A549 (cell line): ENCODE results near the gene PAIP2B. TPM values are rescaled to one million over a fixed set of nuclear protein-coding genes. Genes with fewer than 3 reads are reported as not detected.
A peak's percentile ranks its signal among the peaks of the same experiment; 100 is the strongest.
"Not testable (repeated sequence)": the region's sequence is repeated elsewhere in the genome, so short reads cannot be mapped to it uniquely, and the experiment has no call there.

Source experiments
- ATAC-seq, 2 experiments: fragments of 200-7000 bp in 1 of 2; fragments of >200 bp in 1 of 2; cut with Nextera tagmentation in 1 of 2; cut with Tn5 transposase in 1 of 2; 3 replicates each; pipeline versions ENCODE4 v1.8.0 to v1.9.1; 2018 to 2020; ENCODE audit warnings: mild to moderate bottlenecking in 1 of 2, moderate library complexity in 1 of 2
- CTCF ChIA-PET: fragments of 300-600 bp; sonication (Branson Sonifier 250); formaldehyde crosslinking; extraction: SDS; loops from one replicate; lab custom pipeline; 2021; ENCODE audit warnings: antibody characterized with exemption, inconsistent platforms; lab: Yijun Ruan, JAX
- POLR2A ChIA-PET: fragments of 350-600 bp; formaldehyde crosslinking; extraction: SDS; loops from one replicate; lab custom pipeline; 2021; ENCODE audit warnings: antibody characterized with exemption, inconsistent platforms; lab: Yijun Ruan, JAX
- DNase-seq, 2 experiments: peaks; one replicate each; pipeline versions ENCODE4 v3.0.0 to v3.0.0-alpha.2; 2011 to 2016; ENCODE audit warnings: low read depth in 1 of 2, low spot score in 1 of 2
- FAIRE-seq: peaks from 2 replicates; lab custom pipeline; 2011; peaks lifted over from hg19 to GRCh38; lab: Jason Lieb, UNC
- H3K27ac ChIP-seq, 2 experiments: fragments of >200 bp; sonication (Bioruptor Twin); formaldehyde crosslinking; 3 replicates each; pipeline ENCODE4 v1.5.1; 2016 to 2017
- H3K4me1 ChIP-seq: fragments of >200 bp; sonication (Bioruptor Twin); formaldehyde crosslinking; 3 replicates; pipeline ENCODE4 v1.6.1; 2016
- H3K4me2 ChIP-seq: fragments of >200 bp; sonication (Bioruptor Twin); formaldehyde crosslinking; 3 replicates; pipeline ENCODE4 v1.6.1; 2016
- H3K4me3 ChIP-seq: fragments of >200 bp; sonication (Bioruptor Twin); formaldehyde crosslinking; 3 replicates; pipeline ENCODE4 v1.5.1; 2016
- H3K9me3 ChIP-seq: fragments of >200 bp; sonication (Bioruptor Twin); formaldehyde crosslinking; 3 replicates; pipeline ENCODE4 v1.6.1; 2016
- BHLHE40 ChIP-seq: IDR thresholded peaks from 2 replicates; pipeline ENCODE4 v1.6.1; 2012; ENCODE audit warnings: low read depth, low read length, inconsistent platforms
- CBX8 ChIP-seq: fragments of 200-600 bp; sonication (generic); IDR thresholded peaks from 2 replicates; pipeline ENCODE4 v1.6.1; 2016
- CHD2 ChIP-seq: fragments of 150-350 bp; IDR thresholded peaks from 2 replicates; pipeline ENCODE4 v1.6.1; 2014; ENCODE audit warnings: low read length; ENCODE audit not compliant: partially characterized antibody
- EP300 ChIP-seq, 2 experiments: fragments of >200 bp; sonication (Bioruptor Twin); formaldehyde crosslinking; IDR thresholded peaks; 2 replicates in 1 of 2; 3 replicates in 1 of 2; pipeline ENCODE4 v1.6.1; 2016 to 2017
- ESRRA ChIP-seq: fragments of 150-350 bp; IDR thresholded peaks from 2 replicates; pipeline ENCODE4 v1.6.1; 2014; ENCODE audit warnings: mild to moderate bottlenecking, low read length, borderline replicate concordance
- FOSL2 ChIP-seq, 2 experiments: fragments of 450-650 bp in 1 of 2; fragments of >200 bp in 1 of 2; sonication (Bioruptor Twin) in 1 of 2; formaldehyde crosslinking; IDR thresholded peaks; 2 replicates each; pipeline versions ENCODE4 v1.5.0 to v1.6.1; 2016 to 2020; ENCODE audit warnings: mild to moderate bottlenecking in 1 of 2, moderate library complexity in 1 of 2
- FOXS1 ChIP-seq: fragments of 250-450 bp; sonication (Bioruptor Pico); IDR thresholded peaks from 2 replicates; pipeline ENCODE4 v1.5.0; 2020; ENCODE audit warnings: mild to moderate bottlenecking, moderate library complexity
- GATA3 ChIP-seq: IDR thresholded peaks from 2 replicates; pipeline ENCODE4 v1.6.1; 2012; ENCODE audit warnings: borderline replicate concordance
- HDAC2 ChIP-seq: fragments of 200-600 bp; sonication (generic); IDR thresholded peaks from 2 replicates; pipeline ENCODE4 v1.6.1; 2016
- HEYL ChIP-seq: fragments of 250-450 bp; sonication (Bioruptor Pico); IDR thresholded peaks from 2 replicates; pipeline ENCODE4 v1.8.0; 2021; ENCODE audit warnings: mild to moderate bottlenecking, moderate library complexity
- HOXB5 ChIP-seq: fragments of 250-450 bp; sonication (Bioruptor Pico); IDR thresholded peaks from 2 replicates; pipeline ENCODE4 v1.5.0; 2020; ENCODE audit warnings: mild to moderate bottlenecking, moderate library complexity
- JUN ChIP-seq, 2 experiments: fragments of >200 bp; sonication (Bioruptor Twin); formaldehyde crosslinking; IDR thresholded peaks; 2 replicates in 1 of 2; 3 replicates in 1 of 2; pipeline ENCODE4 v1.6.1; 2016 to 2017
- KDM1A ChIP-seq: fragments of 200-600 bp; sonication (generic); IDR thresholded peaks from 2 replicates; pipeline ENCODE4 v1.6.1; 2016; ENCODE audit warnings: low read depth, mild to moderate bottlenecking
- KDM5A ChIP-seq: fragments of 200-600 bp; sonication (generic); IDR thresholded peaks from 2 replicates; pipeline ENCODE4 v1.6.1; 2016; ENCODE audit warnings: antibody characterized with exemption, mild to moderate bottlenecking
- NFE2L2 ChIP-seq: fragments of 150-350 bp; conservative IDR thresholded peaks from 2 replicates; pipeline ENCODE4 v1.6.1; 2014; ENCODE audit warnings: low read length
- NR3C1 ChIP-seq: fragments of >200 bp; sonication (Bioruptor Twin); formaldehyde crosslinking; IDR thresholded peaks from 3 replicates; pipeline ENCODE4 v1.6.1; 2017
- POLR2AphosphoS2 ChIP-seq: conservative IDR thresholded peaks from 2 replicates; pipeline ENCODE4 v1.6.1; 2012; ENCODE audit warnings: low read length, improper control_type of control experiment, inconsistent platforms
- RCOR1 ChIP-seq: fragments of 150-350 bp; IDR thresholded peaks from 2 replicates; pipeline ENCODE4 v1.6.1; 2014; ENCODE audit warnings: antibody characterized with exemption, low read length, low read depth
- RNF2 ChIP-seq: fragments of 200-600 bp; sonication (generic); IDR thresholded peaks from 2 replicates; pipeline ENCODE4 v1.6.1; 2016; ENCODE audit warnings: low read depth, mild to moderate bottlenecking, antibody characterized with exemption, moderate library complexity, borderline replicate concordance
- SMC3 ChIP-seq: fragments of >200 bp; sonication (Bioruptor Twin); formaldehyde crosslinking; IDR thresholded peaks from 3 replicates; pipeline ENCODE4 v1.6.1; 2018; ENCODE audit warnings: inconsistent platforms
- ZC3H11A ChIP-seq: fragments of 450-650 bp; IDR thresholded peaks from 2 replicates; pipeline ENCODE4 v1.6.1; 2014; ENCODE audit warnings: antibody characterized with exemption, mild to moderate bottlenecking
- ZFP36 ChIP-seq: fragments of 450-650 bp; IDR thresholded peaks from 2 replicates; pipeline ENCODE4 v1.6.1; 2014; ENCODE audit warnings: borderline replicate concordance; ENCODE audit not compliant: partially characterized antibody
- WGBS: methylation state at CpG from one replicate; pipeline ENCODE4 v1.1.6; 2017; ENCODE audit errors: missing lambda C conversion rate; 5-methylcytosine and 5-hydroxymethylcytosine counted together
- polyA plus RNA-seq, 4 experiments: library from polyadenylated mRNA; depleted of rRNA in 3 of 4; stranded (reverse); fragments of >200 nt; fragmentation: RNase III in 1 of 4; extraction: RNeasy Plus Mini Kit Qiagen cat#74134 plus additional on column Dnase treatment in 1 of 4; gene quantifications; 2 replicates in 3 of 4; 3 replicates in 1 of 4; pipeline ENCODE4 v1.2.3, GENCODE V29; 2011 to 2017
- TF ChIP-seq, protein P1 (sequence below): IDR thresholded peaks from 2 replicates; pipeline ENCODE4 v1.6.1; 2012
- TF ChIP-seq, protein P2 (sequence below): fragments of 200-600 bp; sonication (generic); IDR thresholded peaks from 2 replicates; pipeline ENCODE4 v1.6.1; 2016; ENCODE audit warnings: antibody characterized with exemption, mild to moderate bottlenecking, moderate library complexity
- TF ChIP-seq, protein P3 (sequence below): fragments of 250-450 bp; sonication (Bioruptor Pico); IDR thresholded peaks from 2 replicates; pipeline ENCODE4 v1.5.0; 2020; ENCODE audit warnings: low read depth, mild to moderate bottlenecking, moderate library complexity
- TF ChIP-seq, protein P4 (sequence below): fragments of 250-450 bp; sonication (Bioruptor Pico); IDR thresholded peaks from 2 replicates; pipeline ENCODE4 v1.5.0; 2021; ENCODE audit warnings: mild to moderate bottlenecking, moderate library complexity, borderline replicate concordance

The PAIP2B gene
- polyA plus RNA-seq, 2 of the 4 experiments (the other 2 are of a cell fraction): 0.70 to 0.84 TPM

DNA sequence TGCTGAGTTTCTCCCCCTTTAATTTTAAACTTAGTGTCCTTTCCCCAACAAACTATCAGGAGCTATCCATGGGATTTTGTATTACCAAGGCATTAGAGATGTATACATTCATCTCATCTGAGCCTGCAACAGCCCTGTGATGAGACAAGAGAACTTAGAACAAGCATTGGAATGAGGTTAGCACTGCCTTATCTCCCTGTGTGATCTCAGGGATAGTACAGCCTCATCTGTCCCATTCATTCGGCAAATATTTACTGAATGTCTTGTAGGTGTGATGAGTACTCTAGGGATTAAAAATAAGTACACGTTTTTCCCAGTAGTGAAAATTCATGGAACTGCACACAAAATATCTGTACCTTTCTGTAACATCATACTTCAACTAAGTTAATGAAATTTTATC lies 45.6 kb downstream of the PAIP2B start:
- Histone ChIP-seq H3K4me2 (no peak overlapping the region), H3K4me1 (peaks cover 4% of the 10 kb centered on the region; the same call in 1 of the 3 replicates)
- peak in 1 of 2 experiments; percentile 45; a peak in 3 of 6 replicates for ATAC-seq
- CTCF ChIA-PET: interaction anchor here (1.2 to 1.6 kb wide), 2 partner anchors 10 to 24 kb away, joined by 3 to 7 read pairs; no protein-coding TSS in a partner anchor
- TF ChIP-seq GATA3 (peak; percentile 57; the same call in 1 of the 2 replicates), BHLHE40 (no peak)
- TF ChIP-seq, all 56 proteins: peak for 1
- no peak overlapping the region; a peak in 1 of 6 replicates for H3K27ac ChIP-seq
- no peak overlapping the region for H3K4me3 ChIP-seq
- DNase-seq (peak in 1 of 2 experiments; percentile 21), FAIRE-seq (no peak)
- H3K9me3 ChIP-seq: no peaks in the 10 kb centered on the region
- WGBS: 18% methylated on average over 2 of the region's 2 CpGs
- POLR2A ChIA-PET: no interaction called here

DNA sequence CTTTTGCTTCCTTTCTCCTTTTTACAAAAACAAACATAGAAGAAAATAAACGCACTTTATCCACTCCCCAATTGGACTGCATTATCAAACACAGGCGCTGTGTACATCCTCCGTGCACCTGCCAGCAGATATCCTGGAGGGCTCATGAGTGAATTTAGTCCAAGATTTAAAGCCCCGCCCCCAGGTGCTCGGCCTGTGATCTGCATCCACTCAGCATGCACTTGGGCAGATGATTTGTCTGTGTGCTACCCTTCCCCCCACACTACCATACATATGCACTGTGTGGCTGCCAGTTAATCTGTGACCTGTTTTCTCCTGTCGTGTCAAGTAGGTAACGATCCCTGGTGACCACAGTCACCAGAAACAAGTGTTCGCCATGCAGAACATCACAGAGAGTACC lies 48.1 kb downstream of the PAIP2B start:
- CTCF ChIA-PET: interaction anchor here (1.2 kb wide), 1 partner anchor 10 kb away, joined by 4 read pairs; no protein-coding TSS in a partner anchor

DNA sequence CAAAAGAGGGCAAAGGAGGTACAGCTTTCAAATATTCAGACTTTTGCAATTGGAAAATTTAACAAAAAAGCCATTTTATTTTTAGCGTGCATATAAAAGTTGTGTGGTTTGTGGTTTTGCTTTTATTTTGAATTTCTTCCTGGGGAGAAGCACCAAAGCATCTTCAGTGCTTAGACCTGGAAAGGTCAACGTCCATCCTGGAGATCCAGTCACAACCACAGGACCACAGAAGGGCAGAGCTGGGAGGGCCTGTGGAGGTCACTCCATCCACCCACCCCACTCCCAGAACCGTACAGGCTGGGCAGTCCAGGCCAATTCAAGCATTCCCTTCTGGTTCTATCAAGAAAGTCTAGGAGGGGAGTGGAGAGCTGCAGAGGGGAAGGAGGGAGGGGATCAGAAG lies 52.7 kb downstream of the PAIP2B start:
- CTCF ChIA-PET: interaction anchor here (0.9 to 3.3 kb wide), 4 partner anchors 16 to 287 kb away, joined by 3 to 16 read pairs (median 5); no protein-coding TSS in a partner anchor
- POLR2A ChIA-PET: no interaction called here
- ATAC-seq (no peak; a peak in 1 of 6 replicates), DNase-seq (no peak)
- H3K9me3 ChIP-seq: no peaks in the 10 kb centered on the region
- TF ChIP-seq, protein P1, sequence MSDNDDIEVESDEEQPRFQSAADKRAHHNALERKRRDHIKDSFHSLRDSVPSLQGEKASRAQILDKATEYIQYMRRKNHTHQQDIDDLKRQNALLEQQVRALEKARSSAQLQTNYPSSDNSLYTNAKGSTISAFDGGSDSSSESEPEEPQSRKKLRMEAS: no peak
- no peak for TF ChIP-seq ZFP36
- no peak for TF ChIP-seq NFE2L2
- no peak for TF ChIP-seq HEYL (CRISPR knock-in tag)
- TF ChIP-seq CBX8: no peak
- TF ChIP-seq, protein P2, sequence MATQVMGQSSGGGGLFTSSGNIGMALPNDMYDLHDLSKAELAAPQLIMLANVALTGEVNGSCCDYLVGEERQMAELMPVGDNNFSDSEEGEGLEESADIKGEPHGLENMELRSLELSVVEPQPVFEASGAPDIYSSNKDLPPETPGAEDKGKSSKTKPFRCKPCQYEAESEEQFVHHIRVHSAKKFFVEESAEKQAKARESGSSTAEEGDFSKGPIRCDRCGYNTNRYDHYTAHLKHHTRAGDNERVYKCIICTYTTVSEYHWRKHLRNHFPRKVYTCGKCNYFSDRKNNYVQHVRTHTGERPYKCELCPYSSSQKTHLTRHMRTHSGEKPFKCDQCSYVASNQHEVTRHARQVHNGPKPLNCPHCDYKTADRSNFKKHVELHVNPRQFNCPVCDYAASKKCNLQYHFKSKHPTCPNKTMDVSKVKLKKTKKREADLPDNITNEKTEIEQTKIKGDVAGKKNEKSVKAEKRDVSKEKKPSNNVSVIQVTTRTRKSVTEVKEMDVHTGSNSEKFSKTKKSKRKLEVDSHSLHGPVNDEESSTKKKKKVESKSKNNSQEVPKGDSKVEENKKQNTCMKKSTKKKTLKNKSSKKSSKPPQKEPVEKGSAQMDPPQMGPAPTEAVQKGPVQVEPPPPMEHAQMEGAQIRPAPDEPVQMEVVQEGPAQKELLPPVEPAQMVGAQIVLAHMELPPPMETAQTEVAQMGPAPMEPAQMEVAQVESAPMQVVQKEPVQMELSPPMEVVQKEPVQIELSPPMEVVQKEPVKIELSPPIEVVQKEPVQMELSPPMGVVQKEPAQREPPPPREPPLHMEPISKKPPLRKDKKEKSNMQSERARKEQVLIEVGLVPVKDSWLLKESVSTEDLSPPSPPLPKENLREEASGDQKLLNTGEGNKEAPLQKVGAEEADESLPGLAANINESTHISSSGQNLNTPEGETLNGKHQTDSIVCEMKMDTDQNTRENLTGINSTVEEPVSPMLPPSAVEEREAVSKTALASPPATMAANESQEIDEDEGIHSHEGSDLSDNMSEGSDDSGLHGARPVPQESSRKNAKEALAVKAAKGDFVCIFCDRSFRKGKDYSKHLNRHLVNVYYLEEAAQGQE: no peak
- TF ChIP-seq FOXS1 (CRISPR knock-in tag): no peak
- TF ChIP-seq, all 56 proteins: peak for 0
- 44% methylated on average over 3 of the region's 3 CpGs for WGBS
- Histone ChIP-seq H3K27ac (no peak overlapping the region), H3K4me2 (no peak overlapping the region), H3K4me1 (no peaks in the 10 kb centered on the region), H3K4me3 (no peak overlapping the region)
- FAIRE-seq: no peak

More for the DNA sequence above, 48.1 kb downstream of the PAIP2B start:
- H3K4me2 ChIP-seq, FAIRE-seq, H3K9me3 ChIP-seq, POLR2A ChIA-PET, H3K4me1 ChIP-seq, H3K27ac ChIP-seq, ATAC-seq, H3K4me3 ChIP-seq, DNase-seq: not testable (repeated sequence)
- whole genome bisulfite sequencing: 41% methylated on average over 8 of the region's 8 CpGs

DNA sequence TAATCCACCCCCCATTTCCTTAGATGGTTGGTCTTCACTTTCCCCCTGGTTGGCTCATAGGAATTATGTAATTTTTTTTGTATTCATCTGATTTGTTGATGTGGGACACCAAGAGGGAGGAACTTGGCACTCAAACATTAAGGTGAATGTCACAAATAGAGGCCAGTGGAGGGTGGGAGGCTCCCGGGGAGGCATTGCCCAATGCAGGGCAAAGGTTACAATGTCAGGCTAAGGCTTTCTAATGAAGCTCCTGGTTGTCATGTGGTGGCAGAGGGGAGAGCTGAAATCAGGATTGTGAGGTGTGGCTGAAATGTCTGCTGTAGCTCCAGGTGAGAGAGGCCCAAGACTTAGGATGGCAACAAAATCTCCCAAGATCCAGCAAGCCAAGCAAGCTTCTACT lies 53.8 kb downstream of the PAIP2B start:
- CTCF ChIA-PET: interaction anchor here (0.6 to 3.3 kb wide), 4 partner anchors 15 to 288 kb away, joined by 3 to 16 read pairs (median 5); no protein-coding TSS in a partner anchor
- Histone ChIP-seq H3K4me1 (no peaks in the 10 kb centered on the region), H3K27ac (no peak overlapping the region), H3K9me3 (no peaks in the 10 kb centered on the region), H3K4me2 (no peak overlapping the region), H3K4me3 (no peak overlapping the region)
- DNase-seq (no peak), ATAC-seq (no peak), FAIRE-seq (no peak)
- POLR2A ChIA-PET: no interaction called here
- WGBS: 4% methylated on average over 1 of the region's 1 CpG
- TF ChIP-seq HOXB5 (no peak), CHD2 (no peak), NR3C1 (no peak), SMC3 (no peak), POLR2AphosphoS2 (no peak), ESRRA (no peak), JUN (IDR thresholded peaks at IDR 0.05) (no peak), HDAC2 (no peak), RNF2 (no peak), KDM5A (no peak), KDM1A (no peak), RCOR1 (no peak), FOSL2 (IDR thresholded peaks at IDR 0.05) (no peak), FOSL2 (CRISPR knock-in tag; IDR thresholded peaks at IDR 0.05) (no peak), EP300 (IDR thresholded peaks at IDR 0.05) (no peak), ZC3H11A (no peak)
- TF ChIP-seq, protein P3, sequence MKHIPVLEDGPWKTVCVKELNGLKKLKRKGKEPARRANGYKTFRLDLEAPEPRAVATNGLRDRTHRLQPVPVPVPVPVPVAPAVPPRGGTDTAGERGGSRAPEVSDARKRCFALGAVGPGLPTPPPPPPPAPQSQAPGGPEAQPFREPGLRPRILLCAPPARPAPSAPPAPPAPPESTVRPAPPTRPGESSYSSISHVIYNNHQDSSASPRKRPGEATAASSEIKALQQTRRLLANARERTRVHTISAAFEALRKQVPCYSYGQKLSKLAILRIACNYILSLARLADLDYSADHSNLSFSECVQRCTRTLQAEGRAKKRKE: no peak
- TF ChIP-seq, protein P4, sequence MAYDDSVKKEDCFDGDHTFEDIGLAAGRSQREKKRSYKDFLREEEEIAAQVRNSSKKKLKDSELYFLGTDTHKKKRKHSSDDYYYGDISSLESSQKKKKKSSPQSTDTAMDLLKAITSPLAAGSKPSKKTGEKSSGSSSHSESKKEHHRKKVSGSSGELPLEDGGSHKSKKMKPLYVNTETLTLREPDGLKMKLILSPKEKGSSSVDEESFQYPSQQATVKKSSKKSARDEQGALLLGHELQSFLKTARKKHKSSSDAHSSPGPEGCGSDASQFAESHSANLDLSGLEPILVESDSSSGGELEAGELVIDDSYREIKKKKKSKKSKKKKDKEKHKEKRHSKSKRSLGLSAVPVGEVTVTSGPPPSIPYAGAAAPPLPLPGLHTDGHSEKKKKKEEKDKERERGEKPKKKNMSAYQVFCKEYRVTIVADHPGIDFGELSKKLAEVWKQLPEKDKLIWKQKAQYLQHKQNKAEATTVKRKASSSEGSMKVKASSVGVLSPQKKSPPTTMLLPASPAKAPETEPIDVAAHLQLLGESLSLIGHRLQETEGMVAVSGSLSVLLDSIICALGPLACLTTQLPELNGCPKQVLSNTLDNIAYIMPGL: no peak
